ENCODE data around the gene MYRF. TPM values are rescaled to one million over a fixed set of nuclear protein-coding genes. Genes with fewer than 3 reads are reported as not detected.

The MYRF gene
- total RNA-seq, 3 donors from 2014 or later, result 7.8 to 15.6 (median 10.2) TPM

DNA sequence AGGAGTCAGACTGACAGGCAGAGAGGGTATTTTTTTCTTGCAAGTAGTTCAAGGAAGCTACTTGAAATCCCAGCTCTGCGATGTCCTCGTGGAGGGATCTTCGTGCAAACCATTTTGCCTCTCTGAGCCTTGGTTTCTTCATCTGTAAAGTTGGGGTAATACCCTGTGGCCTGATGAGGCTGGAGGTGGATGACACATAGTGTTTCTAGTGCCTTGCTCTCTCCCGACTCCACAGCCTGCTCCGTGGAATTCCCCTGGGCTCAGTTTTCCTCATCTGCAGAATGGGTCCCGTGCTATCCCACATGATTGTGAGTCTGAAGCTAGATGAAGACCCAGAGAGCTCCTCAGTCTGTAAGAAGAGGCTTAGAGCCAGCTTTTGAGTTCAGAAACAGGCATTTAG is 39.6 kb upstream of the MYRF start:
- Histone ChIP-seq H3K4me1 (ENCODE audit: low read depth) (peaks cover 9% of the 10 kb centered on the region), H3K36me3 (ENCODE audit: low read depth) (no peaks in the 10 kb centered on the region), H3K9me3 (no peaks in the 10 kb centered on the region), H3K4me3 (no peak overlapping the region)
- DNase-seq (no peak), ATAC-seq (no peak)
- intact Hi-C loops (cut with DNase I, micrococcal nuclease), result no loop called here
- TF ChIP-seq CTCF (IDR thresholded peaks at IDR 0.05), result no peak

DNA sequence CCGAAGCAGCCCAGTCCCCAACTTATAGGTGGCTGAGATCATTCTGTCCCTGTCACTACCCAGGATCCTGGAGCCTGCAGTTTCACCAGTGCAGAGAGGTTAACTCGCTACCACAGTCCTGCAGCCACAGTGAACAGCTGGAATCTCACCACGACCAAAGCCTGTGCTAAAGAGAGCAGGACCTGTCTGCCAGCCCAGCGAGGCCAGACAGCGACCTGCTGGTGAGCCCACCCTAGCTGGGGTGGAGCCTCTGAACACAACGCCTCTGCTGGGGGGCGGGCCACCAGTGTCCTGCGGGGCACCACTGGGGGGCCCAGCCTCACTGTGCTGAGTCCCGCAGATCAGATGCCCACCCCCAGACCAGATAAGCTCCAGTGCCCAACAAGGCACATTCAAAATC is 39.0 kb upstream of the MYRF start:
- TF ChIP-seq CTCF (IDR thresholded peaks at IDR 0.05), result no peak
- DNase-seq (no peak), ATAC-seq (no peak)
- intact Hi-C loops (cut with DNase I, micrococcal nuclease), result no loop called here
- no peaks in the 10 kb centered on the region for H3K36me3 ChIP-seq (ENCODE audit: low read depth)
- peaks cover 11% of the 10 kb centered on the region for H3K4me1 ChIP-seq (ENCODE audit: low read depth)
- no peaks in the 10 kb centered on the region for H3K9me3 ChIP-seq
- H3K4me3 ChIP-seq, result no peak overlapping the region

GRCh38 chr11:61713906-61714305 is 38.5 kb upstream of the MYRF start:
- TF ChIP-seq CTCF (IDR thresholded peaks at IDR 0.05), result no peak
- intact Hi-C loops (cut with DNase I, micrococcal nuclease), result no loop called here
- H3K9me3 ChIP-seq, result no peaks in the 10 kb centered on the region
- H3K4me3 ChIP-seq, result no peak overlapping the region
- peaks cover 9% of the 10 kb centered on the region for H3K4me1 ChIP-seq (ENCODE audit: low read depth)
- no peaks in the 10 kb centered on the region for H3K36me3 ChIP-seq (ENCODE audit: low read depth)
- ATAC-seq, result no peak
- DNase-seq, result no peak

DNA sequence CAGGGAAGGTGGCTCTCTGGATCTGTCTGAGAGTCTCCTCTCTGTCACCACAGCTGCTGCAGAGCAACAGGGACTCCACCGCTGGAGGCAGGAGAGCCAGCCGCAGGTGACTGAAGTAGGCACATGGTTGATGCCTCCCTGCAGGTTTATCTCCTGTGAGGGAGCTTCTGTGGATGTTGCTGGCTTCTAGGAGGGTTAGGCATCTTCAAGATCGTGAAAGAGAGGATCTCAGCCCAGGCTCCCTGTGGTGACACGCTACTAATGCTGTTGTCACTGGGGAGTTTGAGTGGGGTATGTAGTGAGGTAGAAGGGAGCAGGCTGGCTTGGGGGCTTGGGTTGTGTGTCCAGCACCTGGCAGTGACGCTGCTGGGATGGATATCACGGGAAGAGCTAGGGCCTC is 38.1 kb upstream of the MYRF start:
- Histone ChIP-seq H3K9me3 (no peaks in the 10 kb centered on the region), H3K4me1 (ENCODE audit: low read depth) (peaks cover 9% of the 10 kb centered on the region), H3K36me3 (ENCODE audit: low read depth) (no peaks in the 10 kb centered on the region), H3K4me3 (no peak overlapping the region)
- DNase-seq (no peak), ATAC-seq (no peak)
- TF ChIP-seq CTCF (IDR thresholded peaks at IDR 0.05), result no peak
- intact Hi-C loops (cut with DNase I, micrococcal nuclease), result no loop called here

- Histone ChIP-seq H3K4me1 (ENCODE audit: low read depth) (peaks cover 9% of the 10 kb centered on the region), H3K9me3 (no peaks in the 10 kb centered on the region), H3K36me3 (ENCODE audit: low read depth) (no peaks in the 10 kb centered on the region), H3K4me3 (no peak overlapping the region)
- ATAC-seq, result no peak
- TF ChIP-seq CTCF (IDR thresholded peaks at IDR 0.05), result no peak
- intact Hi-C loops (cut with DNase I, micrococcal nuclease), result no loop called here
- DNase-seq, result no peak
Observed at GRCh38 chr11:61714916-61715315, 37.5 kb upstream of the MYRF start.

- Histone ChIP-seq H3K36me3 (ENCODE audit: low read depth) (no peaks in the 10 kb centered on the region), H3K4me1 (ENCODE audit: low read depth) (peaks cover 9% of the 10 kb centered on the region), H3K9me3 (no peaks in the 10 kb centered on the region), H3K4me3 (no peak overlapping the region)
- TF ChIP-seq CTCF (IDR thresholded peaks at IDR 0.05), result no peak
- no peak for DNase-seq
- ATAC-seq, result peak; percentile 51
- intact Hi-C loops (cut with DNase I, micrococcal nuclease), result no loop called here
Observed at GRCh38 chr11:61715867-61716266, 36.6 kb upstream of the MYRF start.

Data from mucosa of descending colon (tissue), 3 donors.